HG03135 (cell line): ENCODE measurements around the gene MAB21L4.

ENCODE experiments used
- ATAC-seq: cut with Tn5 transposase; IDR thresholded peaks from one replicate; pipeline ENCODE4 v1.9.1; 2021; ENCODE audit warnings: mild to moderate bottlenecking, moderate library complexity; ENCODE audit not compliant: unreplicated experiment

MAB21L4 gene

DNA sequence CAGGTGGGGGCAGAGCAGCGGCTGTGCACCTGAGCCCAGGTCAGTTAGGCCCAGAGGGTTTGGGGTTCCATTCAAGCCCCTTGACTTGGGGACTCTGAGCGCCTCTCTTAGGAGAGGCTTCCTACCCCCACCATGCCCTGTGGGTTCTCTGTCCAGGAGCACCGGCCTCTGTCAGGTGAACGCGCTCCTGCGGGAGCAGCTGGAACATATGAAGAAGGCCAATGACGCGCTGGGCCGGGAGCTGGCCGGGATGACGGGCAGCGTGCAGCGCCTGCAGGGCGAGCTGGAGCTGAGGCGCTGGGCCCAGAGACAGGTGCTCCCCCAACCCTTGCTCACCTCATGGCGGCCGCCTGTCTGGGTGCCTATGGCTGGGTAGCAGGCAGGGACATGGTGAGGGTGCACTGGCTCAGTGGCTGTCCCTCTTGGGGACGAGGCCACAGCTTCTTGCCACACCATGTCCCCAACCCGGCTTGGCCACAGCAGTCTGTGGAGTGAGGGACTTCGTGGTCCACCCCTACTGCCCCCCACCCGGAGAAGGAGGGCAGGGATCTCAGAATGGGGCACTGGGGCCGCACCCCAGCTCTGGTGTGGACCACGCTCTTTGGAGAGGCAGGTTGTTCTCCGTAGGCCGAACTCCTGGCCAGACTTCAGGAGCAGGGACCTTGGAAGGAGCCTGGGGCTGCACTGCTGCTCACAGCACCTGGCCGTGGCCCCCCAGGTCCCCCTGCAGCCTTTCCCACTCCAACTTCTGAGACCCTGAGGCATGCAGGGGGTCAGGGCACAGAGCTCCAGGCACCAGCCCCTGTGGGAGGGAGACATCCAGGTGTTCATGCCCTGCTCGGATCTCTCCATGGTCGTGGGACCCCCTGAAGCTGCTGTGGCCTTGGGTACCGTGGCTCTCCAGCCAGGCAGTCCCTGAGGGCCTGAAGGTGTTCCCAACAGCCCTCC lies 29.9 kb upstream of the MAB21L4 start:
- ATAC-seq: no peak

DNA sequence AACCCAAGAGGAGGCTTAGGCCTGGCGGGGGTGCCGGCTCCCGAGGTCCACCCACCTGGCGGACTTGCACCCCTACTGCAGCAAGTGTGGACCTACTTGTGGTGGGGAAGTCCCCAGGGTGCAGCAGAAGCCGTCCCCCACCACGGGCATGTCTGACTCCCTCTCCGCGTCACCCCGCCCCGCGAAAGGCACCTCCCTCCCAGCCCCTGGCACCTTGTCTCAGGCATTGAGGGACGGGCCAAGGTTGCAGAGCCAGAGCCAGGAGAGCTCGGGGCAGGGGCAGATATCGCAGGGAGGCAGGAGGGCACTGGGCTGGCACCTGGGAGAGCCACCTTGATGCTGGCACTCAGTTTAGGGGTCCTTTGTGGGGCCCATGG lies 29.2 kb upstream of the MAB21L4 start:
- no peak for ATAC-seq

DNA sequence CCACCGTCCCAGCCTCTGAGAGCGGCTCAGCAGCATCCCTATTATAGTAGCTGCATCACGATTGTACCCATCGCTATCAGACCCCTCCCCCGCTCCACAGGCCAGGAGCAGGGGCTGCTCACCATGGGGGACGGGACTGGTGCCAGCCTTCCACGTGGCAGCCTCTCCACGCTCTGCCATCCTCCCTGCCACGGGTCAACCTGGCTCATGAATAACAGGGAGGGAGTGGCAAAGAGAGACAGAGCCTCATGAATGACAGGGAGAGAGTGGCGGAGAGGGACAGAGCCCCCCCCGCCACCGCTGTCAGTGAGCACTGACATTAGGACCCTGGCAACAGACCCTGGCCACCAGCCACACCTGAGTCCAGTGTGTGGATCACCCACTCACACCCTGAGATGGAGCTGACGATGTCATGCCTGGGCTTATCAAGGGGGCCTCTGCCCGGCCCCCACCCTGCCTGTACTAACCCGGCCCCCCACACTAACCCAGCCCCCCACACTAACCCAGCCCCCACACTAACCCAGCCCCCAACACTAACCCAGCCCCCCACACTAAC lies 27.1 kb upstream of the MAB21L4 start:
- no peak for ATAC-seq

DNA sequence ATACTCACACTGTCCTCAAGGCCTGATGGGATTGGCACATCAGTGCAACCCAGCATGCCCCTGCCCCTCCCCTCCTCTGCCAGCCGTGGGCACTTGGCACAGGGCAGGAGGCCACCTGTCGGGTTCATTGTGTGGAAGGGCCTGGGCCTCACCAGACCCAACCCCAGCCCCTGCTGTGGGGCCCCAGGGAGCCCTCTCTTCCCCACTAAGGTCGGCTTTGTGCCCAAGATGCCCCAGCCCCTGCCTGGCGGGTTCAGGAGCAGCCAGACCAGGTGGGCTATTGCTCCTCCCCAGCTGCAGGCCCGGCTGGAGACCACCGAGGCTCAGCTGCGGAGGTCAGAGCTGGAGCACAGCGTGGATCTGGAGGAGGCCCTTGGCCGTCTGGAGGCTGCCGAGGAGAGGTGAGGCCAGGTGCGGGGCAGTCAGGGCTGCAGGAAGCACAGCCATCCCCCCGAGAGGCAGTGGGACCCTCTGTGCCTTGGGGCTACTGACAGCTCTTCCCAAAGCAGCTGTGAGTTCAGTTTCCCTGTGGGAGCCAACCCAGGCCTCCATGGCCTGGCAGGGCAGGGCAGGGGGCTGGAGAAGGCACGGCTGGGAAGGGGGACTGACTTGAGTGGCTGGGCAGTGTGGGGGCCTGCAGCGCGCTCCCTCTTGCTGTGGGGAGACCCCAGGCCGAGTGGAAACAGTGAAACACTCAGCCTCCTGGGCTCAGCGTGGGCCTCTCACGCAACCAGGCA lies 26.5 kb upstream of the MAB21L4 start:
- no peak for ATAC-seq

DNA sequence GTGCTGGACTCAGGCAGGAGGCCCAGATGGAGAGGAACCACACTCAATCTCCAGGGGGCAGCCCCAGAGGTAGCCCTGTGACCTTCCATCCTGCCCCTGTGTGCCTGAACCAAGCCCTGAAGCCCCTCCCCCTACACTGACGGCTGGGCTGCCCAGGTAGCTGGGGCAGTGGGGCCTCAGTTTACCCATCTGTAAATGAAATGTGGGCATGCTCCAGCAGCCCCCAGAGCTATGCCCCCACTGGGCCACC lies 26.0 kb upstream of the MAB21L4 start:
- no peak for ATAC-seq

DNA sequence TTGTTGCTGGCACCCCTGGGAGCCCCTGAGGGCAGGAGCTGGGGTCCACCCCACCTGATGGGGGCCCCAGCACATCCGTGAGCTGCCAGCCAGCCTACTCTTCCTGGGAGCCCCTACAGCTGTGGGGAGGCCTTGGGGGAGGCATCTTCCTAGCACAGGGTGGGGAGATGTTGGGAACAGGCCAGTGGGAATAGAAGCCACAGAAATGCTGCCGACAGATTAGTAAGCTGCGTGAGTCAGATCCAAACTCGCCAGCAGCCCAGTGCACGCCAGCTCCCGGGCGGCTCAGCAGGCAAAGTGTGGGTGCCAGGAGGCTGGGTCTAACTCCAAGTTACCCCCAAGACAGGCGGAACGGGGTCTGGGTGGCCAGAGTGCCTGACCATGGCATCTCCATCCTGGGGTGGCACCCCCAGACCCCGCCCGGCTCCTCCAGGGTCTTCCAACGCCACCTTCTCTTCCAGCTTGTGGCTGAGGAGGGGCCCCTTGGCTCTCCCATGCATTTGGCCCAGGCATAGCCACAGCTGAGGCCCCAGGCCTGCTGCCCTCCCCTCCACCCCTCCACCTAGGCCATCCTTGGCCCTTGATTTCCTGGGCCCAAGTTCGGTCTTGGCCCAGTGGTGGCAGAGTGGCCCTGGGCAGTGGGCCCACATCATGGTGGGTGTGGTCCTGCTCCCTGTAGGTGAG lies 25.5 kb upstream of the MAB21L4 start:
- ATAC-seq: no peak

DNA sequence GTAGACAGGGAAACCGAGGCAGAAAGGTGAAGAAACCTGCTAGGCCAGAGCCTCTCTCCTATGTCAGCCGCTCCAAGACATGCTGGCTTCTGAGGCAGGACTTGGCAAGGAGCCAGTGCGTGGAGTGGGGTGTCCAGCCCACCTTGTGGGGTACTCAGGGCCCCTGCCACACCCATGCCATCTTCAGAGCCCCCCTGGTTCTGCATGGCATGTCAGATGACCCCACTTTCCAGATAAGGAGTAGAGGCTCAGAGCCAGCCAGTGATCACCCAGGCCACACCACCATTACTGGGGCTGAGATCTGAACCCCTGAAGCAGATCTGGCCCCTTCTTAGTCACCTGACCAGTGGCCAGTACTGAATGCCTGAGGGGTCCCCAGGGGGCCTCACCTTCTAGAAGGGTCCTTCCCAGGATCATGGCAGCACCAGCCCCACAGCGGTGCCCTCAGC lies 24.9 kb upstream of the MAB21L4 start:
- ATAC-seq: no peak

DNA sequence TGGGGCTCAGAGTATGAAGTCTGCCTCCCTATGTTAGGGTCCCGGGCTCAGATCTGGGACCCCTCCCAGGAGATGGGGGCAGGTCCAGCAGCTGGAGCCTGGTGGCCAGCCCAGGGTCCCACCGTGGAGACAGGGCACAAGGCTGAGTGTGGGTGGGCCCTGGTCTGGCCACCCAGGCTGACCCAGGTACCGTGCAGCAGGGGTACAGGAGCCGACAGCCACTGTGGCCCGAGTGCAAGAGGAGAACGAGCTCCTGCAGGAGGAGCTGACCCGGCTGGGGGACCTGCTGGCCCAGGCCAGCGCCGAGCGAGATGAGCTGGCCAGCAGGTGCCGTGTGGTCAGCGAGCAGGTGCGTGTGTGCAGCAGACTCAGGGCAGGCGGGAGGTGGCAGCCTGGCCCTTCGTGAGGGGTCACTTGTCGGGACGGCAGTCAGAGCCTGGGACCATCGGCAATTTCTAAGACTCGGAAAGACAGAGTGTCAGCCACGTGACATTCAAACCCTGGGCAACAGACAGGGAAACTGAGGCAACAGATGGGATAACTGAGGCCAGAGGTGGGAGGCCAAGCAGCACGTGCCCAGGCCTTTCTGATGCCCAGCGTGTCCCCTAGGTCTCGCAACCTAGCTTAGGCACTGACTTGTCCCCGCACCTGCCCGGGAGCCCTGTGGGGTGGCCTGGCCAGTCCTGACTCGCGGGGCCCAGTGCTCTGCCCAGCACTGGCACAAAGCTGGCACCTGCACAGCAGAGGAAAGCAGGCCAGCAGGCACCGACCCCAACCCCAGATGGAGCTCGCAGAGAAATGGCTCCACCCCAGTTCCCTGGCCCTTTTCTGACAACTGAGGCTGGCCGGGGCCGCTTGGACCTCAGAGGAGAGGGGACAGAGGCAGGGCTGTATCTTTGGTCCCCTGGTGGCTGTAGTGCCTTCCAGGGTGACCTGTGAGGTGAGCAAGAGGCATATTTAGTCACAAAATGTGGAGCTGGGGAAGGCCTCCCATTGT lies 24.1 kb upstream of the MAB21L4 start:
- no peak for ATAC-seq

DNA sequence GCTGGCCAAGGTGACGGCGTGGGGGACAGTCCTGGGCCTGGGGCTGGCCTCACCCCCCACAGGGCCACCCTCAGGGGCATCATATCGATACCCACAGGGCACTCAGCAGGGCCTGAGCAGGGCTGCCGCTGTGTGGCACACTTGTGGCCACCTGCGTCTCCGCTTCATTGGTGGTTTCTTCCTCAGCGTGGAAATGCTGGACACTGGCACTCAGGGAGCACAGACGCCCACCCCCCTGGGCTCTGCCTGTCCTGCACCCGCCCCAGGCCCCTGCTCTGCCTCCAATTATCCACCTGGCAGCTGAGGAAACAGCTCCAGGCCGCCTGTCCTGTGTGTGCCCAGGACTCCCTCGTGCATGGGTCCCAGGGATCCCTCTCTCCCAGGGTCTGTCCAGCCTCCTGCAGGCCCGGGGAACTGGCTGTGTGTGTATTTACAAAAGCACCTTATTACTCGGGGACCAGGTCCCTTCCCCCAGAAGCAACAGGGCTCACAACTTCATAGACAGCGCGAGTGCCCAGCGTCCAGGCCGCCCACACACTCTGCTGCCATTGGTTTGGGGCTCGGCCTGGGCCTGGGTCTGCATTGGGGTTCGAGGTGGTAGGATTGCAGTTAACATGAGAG lies 23.3 kb upstream of the MAB21L4 start:
- no peak for ATAC-seq

DNA sequence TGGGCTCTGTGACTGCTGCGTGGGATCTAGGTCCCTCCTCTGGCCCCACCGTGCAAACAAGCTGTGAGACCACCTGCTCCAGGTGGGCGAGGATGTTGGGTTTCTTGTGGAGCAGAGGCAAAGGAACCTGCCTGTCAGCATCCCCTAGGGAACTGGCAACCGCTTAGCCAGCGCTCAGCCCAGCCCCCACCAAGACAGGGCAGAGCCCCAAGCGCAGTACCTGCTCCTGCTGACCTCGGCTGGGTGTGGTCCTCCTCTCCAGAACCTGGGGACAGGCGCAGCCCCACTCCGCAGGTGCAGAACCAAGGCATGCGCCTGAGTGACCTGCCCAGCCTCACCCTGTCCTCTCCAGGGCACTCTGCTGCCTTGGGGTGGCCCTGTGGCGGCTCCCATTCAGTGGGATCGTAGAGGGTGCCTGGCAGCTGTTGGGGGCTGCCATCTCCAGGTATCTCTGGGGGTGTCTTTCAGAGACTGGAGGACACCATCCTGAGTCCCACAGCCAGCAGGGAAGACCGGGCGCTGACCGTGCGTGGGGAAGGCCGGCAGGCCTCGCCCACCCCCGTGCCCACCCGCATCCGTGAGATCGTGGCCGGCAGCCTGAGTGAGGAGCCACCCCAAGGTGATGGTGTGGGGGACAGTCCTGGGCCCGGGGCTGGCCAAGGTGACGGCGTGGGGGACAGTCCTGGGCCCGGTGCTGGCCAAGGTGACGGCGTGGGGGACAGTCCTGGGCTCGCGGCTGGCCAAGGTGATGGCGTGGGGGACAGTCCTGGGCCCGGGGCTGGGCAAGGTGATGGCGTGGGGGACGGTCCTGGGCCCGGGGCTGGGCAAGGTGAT lies 22.5 kb upstream of the MAB21L4 start:
- no peak for ATAC-seq

DNA sequence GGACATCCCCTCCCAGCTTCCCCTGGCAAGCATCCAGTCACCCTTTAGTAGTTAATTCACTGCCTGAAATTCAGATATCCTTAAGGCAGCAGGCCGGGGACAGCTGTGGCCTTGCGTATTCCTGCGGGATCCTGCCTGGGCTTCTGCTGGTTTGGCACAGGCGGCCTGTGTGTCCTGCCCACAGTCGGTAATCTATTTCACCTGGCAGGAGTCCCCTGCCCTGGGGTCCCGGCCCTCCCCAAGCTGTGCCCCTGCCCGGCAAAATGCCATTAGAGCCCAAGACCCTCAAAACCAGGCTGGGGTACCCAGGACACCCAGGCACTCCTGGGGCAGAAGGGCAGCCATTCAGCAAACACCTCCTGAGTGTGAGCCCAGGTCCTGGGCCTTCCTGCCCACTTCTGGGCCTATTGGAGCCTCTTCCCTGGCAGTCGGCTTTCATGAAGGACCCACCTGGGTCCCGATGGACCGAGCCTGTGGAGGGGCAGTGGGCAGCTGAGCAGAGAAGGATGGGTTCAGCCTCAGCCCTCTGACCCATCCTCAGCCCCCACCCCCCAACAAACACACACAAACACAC lies 21.8 kb upstream of the MAB21L4 start:
- ATAC-seq: no peak

DNA sequence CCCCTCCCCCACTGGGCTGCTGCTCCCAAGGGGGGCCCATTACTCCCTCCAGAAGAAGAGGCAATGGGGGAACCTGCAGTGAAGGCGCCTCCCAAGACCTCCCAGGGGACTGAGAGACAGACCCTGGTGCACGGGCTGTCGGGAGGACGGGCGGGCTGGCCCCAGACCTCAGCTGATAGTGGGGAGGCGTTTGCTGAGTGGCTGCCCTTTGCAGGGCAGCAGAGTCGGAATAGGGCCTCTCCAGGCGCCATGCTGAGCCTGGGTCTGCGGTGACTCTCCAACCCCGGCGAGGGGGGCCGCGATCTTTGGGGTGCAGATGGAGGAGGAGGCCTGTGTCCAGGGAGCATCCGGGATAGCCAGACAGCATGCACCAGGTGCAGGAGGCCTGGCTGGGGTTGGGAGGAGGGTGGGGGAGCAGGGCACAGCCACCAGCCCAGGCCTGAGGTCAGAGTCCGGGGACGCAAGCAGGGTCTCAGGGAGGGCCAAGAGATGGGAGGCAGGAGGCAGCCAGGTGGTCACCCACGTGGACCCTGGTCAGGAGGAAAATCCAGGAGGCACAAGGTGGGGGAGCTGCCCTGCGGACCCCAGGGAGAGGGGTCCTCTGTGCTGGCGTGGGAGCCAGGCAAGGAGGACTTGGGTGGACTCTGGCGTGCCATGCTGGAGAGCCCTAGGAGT lies 21.2 kb upstream of the MAB21L4 start:
- ATAC-seq: no peak

DNA sequence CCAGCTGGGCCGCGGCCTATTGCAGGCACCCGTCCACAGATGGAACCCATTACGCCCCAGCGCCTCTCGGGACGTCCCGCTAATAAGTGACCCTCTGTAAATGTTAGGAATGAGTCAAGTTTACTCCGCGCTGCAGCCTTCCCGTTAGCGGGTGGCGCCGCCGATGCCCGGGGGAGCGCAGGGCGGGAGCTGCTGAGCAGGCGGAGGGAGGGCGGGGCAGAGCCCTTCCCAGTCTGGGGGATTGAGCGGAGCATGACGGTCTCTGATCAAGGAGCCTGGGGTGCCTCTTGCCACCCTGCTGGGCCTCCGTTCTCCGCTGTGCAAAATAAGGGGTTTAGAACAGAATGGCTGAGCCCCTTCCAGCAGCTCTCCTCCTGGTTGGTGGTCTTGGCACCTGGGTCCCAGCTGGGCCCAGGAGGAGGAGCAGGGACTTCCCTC lies 20.6 kb upstream of the MAB21L4 start:
- ATAC-seq: no peak

DNA sequence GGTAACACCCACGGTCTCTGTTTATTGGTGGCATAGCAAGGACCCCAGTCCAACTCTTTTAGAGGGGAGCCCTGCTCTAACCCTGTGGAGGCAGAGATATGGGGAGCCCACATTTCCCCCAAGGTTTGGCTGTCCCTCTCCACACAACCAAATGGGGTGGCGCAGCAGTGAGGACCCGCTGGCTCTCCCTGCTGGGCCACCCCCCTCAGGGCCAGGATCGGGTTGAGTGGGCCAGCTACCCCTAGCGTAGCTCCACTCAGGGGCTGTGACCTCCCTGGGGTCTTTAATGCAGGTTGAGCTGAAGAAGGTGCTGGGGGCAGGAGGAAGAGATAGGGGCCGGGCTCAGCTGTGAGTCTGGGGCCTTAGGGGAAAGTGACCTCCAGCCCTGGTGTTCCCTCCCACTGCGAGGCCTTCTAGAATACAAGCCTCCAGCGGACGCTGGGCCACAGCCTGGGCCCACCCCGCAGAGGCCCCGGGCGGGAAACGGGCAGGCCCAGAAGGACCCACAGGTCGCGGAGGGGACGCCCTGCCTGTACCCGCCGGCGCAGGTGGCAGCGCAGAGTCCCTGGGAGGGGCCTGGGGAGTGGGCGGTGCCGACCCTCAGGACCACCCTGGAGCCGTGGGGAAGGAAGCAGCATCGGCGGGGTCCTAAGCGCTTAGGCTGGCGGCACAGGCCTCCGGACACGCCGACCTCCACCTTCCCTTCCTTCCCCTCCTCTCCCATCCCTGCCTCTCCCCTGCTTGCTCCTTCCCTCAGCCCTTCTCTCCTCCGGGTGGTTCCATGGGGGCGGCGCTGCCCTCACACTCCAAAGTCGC lies 19.8 kb upstream of the MAB21L4 start:
- no peak for ATAC-seq

DNA sequence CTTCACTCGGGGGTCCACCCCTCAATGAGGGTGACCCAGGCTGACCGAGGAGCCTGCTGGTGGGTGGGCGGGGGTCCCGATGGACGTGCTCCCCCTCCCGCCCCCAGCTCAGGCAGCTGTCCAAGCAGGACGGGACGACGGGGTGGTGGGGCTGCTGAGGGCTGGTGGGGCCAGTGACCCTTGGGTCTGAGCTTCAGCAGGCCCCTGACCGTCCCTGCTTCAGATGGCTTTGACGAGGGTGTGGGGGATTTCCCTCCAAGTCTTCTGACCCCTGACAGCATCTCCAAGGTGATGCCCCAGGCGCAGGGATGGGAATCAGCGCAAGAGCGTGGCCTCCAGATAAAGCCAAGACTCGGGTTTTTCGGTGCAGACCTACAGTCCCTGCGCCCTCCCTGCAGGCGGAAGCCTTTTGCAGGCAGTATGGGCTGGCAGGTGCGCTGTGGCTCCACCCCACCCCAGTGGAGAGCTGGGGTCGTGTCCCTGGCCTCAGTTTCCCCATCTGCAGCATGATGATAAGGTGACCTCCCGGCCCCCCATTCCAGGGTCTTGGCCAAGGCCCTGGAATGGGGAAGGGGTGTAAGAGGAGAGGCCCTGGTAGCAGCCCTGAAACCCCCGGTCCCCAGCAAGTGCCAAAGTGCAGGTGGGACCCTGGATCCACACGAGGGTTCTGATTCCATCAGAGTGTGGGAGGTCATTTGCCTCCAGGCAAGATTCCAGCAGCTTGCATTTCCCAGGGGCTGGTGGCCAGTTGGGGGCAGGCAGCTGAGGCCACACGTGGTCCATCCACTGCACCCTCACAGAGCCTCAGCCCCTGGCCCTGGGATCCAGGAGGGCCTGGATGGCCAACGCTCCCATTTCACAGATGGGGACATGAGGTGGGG lies 18.9 kb upstream of the MAB21L4 start:
- no peak for ATAC-seq
